ENCODE measurements around the gene PMS1. TPM values are rescaled to one million over a fixed set of nuclear protein-coding genes. Genes with fewer than 3 reads are reported as not detected.

The PMS1 gene
- polyA plus RNA-seq, 1 donor (not counting 4 experiments of a cell fraction or from before 2014, with no cell fraction given), result 14.8 TPM

DNA sequence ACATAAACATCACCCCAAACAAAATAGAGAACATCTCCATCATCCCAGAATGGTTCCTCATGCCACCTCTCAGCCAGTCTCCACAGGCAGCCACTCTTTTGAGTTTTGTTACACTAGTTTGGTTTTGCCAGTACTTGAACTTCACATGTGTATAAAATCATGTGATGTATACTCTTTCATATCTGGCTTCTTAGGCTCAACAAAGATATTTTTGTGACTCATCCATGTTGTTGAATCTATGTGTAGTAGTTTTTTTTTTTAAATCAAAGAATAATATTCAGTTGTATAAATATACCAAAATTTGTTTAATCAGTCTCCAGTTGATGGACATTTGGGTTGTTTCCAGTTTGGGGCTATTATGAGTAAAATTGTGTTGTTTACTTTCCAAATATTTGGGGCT, 75.9 kb downstream of the PMS1 start:
- TF ChIP-seq EZH2 (IDR thresholded peaks at IDR 0.05; ENCODE audit: low read length), result no peak
- TF ChIP-seq, protein P1, sequence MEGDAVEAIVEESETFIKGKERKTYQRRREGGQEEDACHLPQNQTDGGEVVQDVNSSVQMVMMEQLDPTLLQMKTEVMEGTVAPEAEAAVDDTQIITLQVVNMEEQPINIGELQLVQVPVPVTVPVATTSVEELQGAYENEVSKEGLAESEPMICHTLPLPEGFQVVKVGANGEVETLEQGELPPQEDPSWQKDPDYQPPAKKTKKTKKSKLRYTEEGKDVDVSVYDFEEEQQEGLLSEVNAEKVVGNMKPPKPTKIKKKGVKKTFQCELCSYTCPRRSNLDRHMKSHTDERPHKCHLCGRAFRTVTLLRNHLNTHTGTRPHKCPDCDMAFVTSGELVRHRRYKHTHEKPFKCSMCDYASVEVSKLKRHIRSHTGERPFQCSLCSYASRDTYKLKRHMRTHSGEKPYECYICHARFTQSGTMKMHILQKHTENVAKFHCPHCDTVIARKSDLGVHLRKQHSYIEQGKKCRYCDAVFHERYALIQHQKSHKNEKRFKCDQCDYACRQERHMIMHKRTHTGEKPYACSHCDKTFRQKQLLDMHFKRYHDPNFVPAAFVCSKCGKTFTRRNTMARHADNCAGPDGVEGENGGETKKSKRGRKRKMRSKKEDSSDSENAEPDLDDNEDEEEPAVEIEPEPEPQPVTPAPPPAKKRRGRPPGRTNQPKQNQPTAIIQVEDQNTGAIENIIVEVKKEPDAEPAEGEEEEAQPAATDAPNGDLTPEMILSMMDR (optimal IDR thresholded peaks at IDR 0.05 in 1 of 3, IDR thresholded peaks at IDR 0.05 in 1 of 3, conservative IDR thresholded peaks at IDR 0.05 in 1 of 3; ENCODE audit: extremely low read depth in 1 of 3, insufficient read depth in 2 of 3, low read length in 3 of 3), result no peak
- FAIRE-seq, result no peak
- no peak overlapping the region for H2AFZ ChIP-seq (ENCODE audit: control insufficient read depth, low read length)

DNA sequence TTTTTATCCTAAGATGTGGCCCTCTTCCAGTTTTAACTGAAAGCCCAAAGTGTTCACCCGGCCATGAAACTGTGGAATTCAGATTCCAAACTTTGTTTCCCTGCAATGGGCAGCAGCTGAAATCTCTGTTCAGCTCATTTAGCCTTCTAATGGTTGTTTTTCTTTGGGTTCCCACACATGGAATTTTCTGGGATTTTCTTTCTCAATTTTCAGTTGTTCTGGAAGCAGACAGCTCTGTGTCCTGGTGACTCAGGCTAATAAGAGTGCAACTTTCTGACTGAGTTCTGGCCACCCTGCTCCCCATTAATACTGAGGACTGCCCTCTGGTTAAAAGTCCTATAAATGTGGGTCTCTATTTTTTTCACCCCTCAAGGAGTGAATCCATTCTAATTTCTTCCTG, 78.5 kb downstream of the PMS1 start:
- no peaks in the 10 kb centered on the region for H3K36me3 ChIP-seq (ENCODE audit: control insufficient read depth in 2 of 2, extremely low read depth in 1 of 2, insufficient read depth in 2 of 2, low read length in 2 of 2)
- H3K79me2 ChIP-seq (ENCODE audit: control insufficient read depth, insufficient read depth, low read length), result no peaks in the 10 kb centered on the region
- FAIRE-seq (no peak), DNase-seq (ENCODE audit: low read depth, low spot score) (no peak)
- no peaks in the 10 kb centered on the region for H4K20me1 ChIP-seq (ENCODE audit: control insufficient read depth, extremely low read depth, insufficient read depth, low read length)
- H3K4me2 ChIP-seq (ENCODE audit: control insufficient read depth, extremely low read depth, insufficient read depth, low read depth, low read length), result no peak overlapping the region
- no peak overlapping the region for H2AFZ ChIP-seq (ENCODE audit: control insufficient read depth, low read length)
- no peak overlapping the region for H3K4me3 ChIP-seq (ENCODE audit: control insufficient read depth in 2 of 3, extremely low read depth in 1 of 3, insufficient read depth in 2 of 3, low read depth in 1 of 3, low read length in 3 of 3)
- no peaks in the 10 kb centered on the region for H3K27me3 ChIP-seq (ENCODE audit: control insufficient read depth, extremely low read depth, insufficient read depth, low read length)
- H3K9ac ChIP-seq (ENCODE audit: control insufficient read depth, extremely low read depth, insufficient read depth, low read length), result no peak overlapping the region
- H3K4me1 ChIP-seq (ENCODE audit: control insufficient read depth, extremely low read depth, insufficient read depth, low read length), result no peaks in the 10 kb centered on the region
- TF ChIP-seq EZH2 (IDR thresholded peaks at IDR 0.05; ENCODE audit: low read length), result no peak
- TF ChIP-seq, protein P1 (optimal IDR thresholded peaks at IDR 0.05 in 1 of 3, IDR thresholded peaks at IDR 0.05 in 1 of 3, conservative IDR thresholded peaks at IDR 0.05 in 1 of 3; ENCODE audit: extremely low read depth in 1 of 3, insufficient read depth in 2 of 3, low read length in 3 of 3), result no peak
- no peaks in the 10 kb centered on the region for H3K9me3 ChIP-seq (ENCODE audit: control insufficient read depth, low read depth, low read length)
- dilution Hi-C loops (cut with MboI; ENCODE audit: extremely low pct_ligation_motif_present, low sequenced_read_pairs), result no loop called here
- H3K27ac ChIP-seq (ENCODE audit: control insufficient read depth, insufficient read depth, low read length), result no peak overlapping the region
- H3K9me1 ChIP-seq (ENCODE audit: control insufficient read depth, extremely low read depth, insufficient read depth, low read length), result no peaks in the 10 kb centered on the region

More for the DNA sequence above, 75.9 kb downstream of the PMS1 start:
- Histone ChIP-seq H3K36me3 (ENCODE audit: control insufficient read depth in 2 of 2, extremely low read depth in 1 of 2, insufficient read depth in 2 of 2, low read length in 2 of 2) (no peaks in the 10 kb centered on the region), H3K9me3 (ENCODE audit: control insufficient read depth, low read depth, low read length) (no peaks in the 10 kb centered on the region), H3K4me3 (ENCODE audit: control insufficient read depth in 2 of 3, extremely low read depth in 1 of 3, insufficient read depth in 2 of 3, low read depth in 1 of 3, low read length in 3 of 3) (no peak overlapping the region), H3K9ac (ENCODE audit: control insufficient read depth, extremely low read depth, insufficient read depth, low read length) (no peak overlapping the region), H3K79me2 (ENCODE audit: control insufficient read depth, insufficient read depth, low read length) (no peaks in the 10 kb centered on the region), H3K27ac (ENCODE audit: control insufficient read depth, insufficient read depth, low read length) (no peak overlapping the region), H3K4me1 (ENCODE audit: control insufficient read depth, extremely low read depth, insufficient read depth, low read length) (no peaks in the 10 kb centered on the region), H3K27me3 (ENCODE audit: control insufficient read depth, extremely low read depth, insufficient read depth, low read length) (no peaks in the 10 kb centered on the region), H4K20me1 (ENCODE audit: control insufficient read depth, extremely low read depth, insufficient read depth, low read length) (no peaks in the 10 kb centered on the region), H3K9me1 (ENCODE audit: control insufficient read depth, extremely low read depth, insufficient read depth, low read length) (no peaks in the 10 kb centered on the region), H3K4me2 (ENCODE audit: control insufficient read depth, extremely low read depth, insufficient read depth, low read depth, low read length) (no peak overlapping the region)
- dilution Hi-C loops (cut with MboI; ENCODE audit: extremely low pct_ligation_motif_present, low sequenced_read_pairs), result no loop called here
- DNase-seq (ENCODE audit: low read depth, low spot score), result no peak

All from keratinocyte (primary cell).